Spleen (tissue), 11 donors: Measurements from ENCODE around the gene DRGX. TPM values are rescaled to one million over a fixed set of nuclear protein-coding genes. Genes with fewer than 3 reads are reported as not detected.
A peak's percentile ranks its signal among the peaks of the same experiment; 100 is the strongest.

Experiments used
- DNase-seq: peaks from one replicate; pipeline ENCODE4 v3.0.0-alpha.2; 2020
- H3K27ac ChIP-seq, 8 donors: fragments of 200-600 bp; sonication (generic) in 7 of 8; 1 replicate in 4 of 8; 2 replicates in 4 of 8; pipeline versions ENCODE4 v1.5.0 to v1.8.0; 2016 to 2021; ENCODE audit warnings: inconsistent platforms in 4 of 8, mild to moderate bottlenecking in 4 of 8, moderate library complexity in 1 of 8
- H3K27me3 ChIP-seq, 7 donors: fragments of 200-600 bp; sonication (generic) in 6 of 7; replicated peaks in 1 of 7; 1 replicate in 4 of 7; 2 replicates in 3 of 7; pipeline versions ENCODE4 v1.5.0 to v1.8.0; 2016 to 2021; ENCODE audit warnings: inconsistent platforms in 3 of 7, mild to moderate bottlenecking in 1 of 7
- H3K36me3 ChIP-seq, 6 donors: fragments of 200-600 bp; sonication (generic) in 5 of 6; 1 replicate in 4 of 6; 2 replicates in 2 of 6; pipeline versions ENCODE4 v1.5.0 to v1.8.0; 2016 to 2021; ENCODE audit warnings: inconsistent platforms in 2 of 6
- H3K4me1 ChIP-seq, 6 donors: fragments of 200-600 bp; sonication (generic) in 5 of 6; 1 replicate in 3 of 6; 2 replicates in 3 of 6; pipeline versions ENCODE4 v1.5.0 to v1.8.0; 2016 to 2021; ENCODE audit warnings: inconsistent platforms in 3 of 6
- H3K4me3 ChIP-seq, 8 donors: fragments of 200-600 bp; sonication (generic) in 7 of 8; 1 replicate in 4 of 8; 2 replicates in 4 of 8; pipeline versions ENCODE4 v1.5.0 to v1.8.0; 2016 to 2021; ENCODE audit warnings: inconsistent platforms in 4 of 8, mild to moderate bottlenecking in 4 of 8, moderate library complexity in 2 of 8
- H3K9me3 ChIP-seq, 8 donors: fragments of 200-600 bp; sonication (generic) in 7 of 8; 1 replicate in 4 of 8; 2 replicates in 4 of 8; pipeline versions ENCODE4 v1.5.0 to v1.8.0; 2016 to 2021; ENCODE audit warnings: inconsistent platforms in 4 of 8
- POLR2A ChIP-seq, 3 donors: fragments of 450-650 bp; IDR thresholded peaks; one replicate each; pipeline ENCODE4 v1.5.1; 2017; ENCODE audit warnings: antibody characterized with exemption in 3 of 3, mild to moderate bottlenecking in 1 of 3
- POLR2AphosphoS5 ChIP-seq, 3 donors: sonication (generic); formaldehyde crosslinking; IDR thresholded peaks; one replicate each; pipeline ENCODE4 v1.5.1; 2017; ENCODE audit warnings: antibody characterized with exemption in 3 of 3
- WGBS, 5 donors: extraction: QIAGEN DNeasy Blood & Tissue Kit in 3 of 5; methylation state at CpG; one replicate each; pipeline versions ENCODE4 v1.1.5 to v1.1.7; 2013 to 2018; 5-methylcytosine and 5-hydroxymethylcytosine counted together
- intact Hi-C: fragments of 100-400 bp; cut with DNase I; formaldehyde crosslinking; loops from one replicate; pipeline ENCODE4 v1.15.0; 2023; ENCODE audit warnings: low total_unique reads
- polyA plus RNA-seq, 3 donors: library from polyadenylated mRNA; stranded (reverse); fragments of 200-250 nt; gene quantifications; one replicate each; pipeline ENCODE4 v1.2.1, GENCODE V29; 2013
- total RNA-seq, 7 donors: library from RNA; depleted of rRNA in 3 of 7; stranded (reverse); fragments of >200 nt in 3 of 7; fragmentation: NEBNext Ultra II Directional in 4 of 7; extraction: Animal tissue kit (Norgen Biotek cat#: 25700) in 4 of 7; gene quantifications; one replicate each; pipeline versions ENCODE4 v1.1.0 to v1.2.1, GENCODE V29; 2016 to 2021
- TF ChIP-seq, protein P1 (sequence below), 11 experiments: fragments of 200-600 bp in 7 of 11; fragments of 450-650 bp in 4 of 11; sonication (generic) in 4 of 11; IDR thresholded peaks in 8 of 11; conservative IDR thresholded peaks in 3 of 11; 1 replicate in 7 of 11; 2 replicates in 4 of 11; pipeline versions ENCODE4 v1.4.0 to v1.8.0; 2016 to 2021; ENCODE audit warnings: antibody characterized with exemption in 11 of 11, inconsistent platforms in 4 of 11, mild to moderate bottlenecking in 1 of 11
- donor health status: healthy with polysubstance abuse.
- donor health status: DM: no; HTN: no; CAD: no; lungs with moderate emphysema.
- donor health status: DM: no; HTN: no; CAD: no.
- donor health status: Bipolar disorder and iron deficiency.
- donor health status: healthy.
- donor health status: DM: no; HTN: no; CAD: no.
- donor health status: DM: yes; HTN: yes; CAD: no.

DRGX gene
- total and polyA plus RNA-seq, 10 donors, result 0.03 to 0.11 TPM; not detected in 8

DNA sequence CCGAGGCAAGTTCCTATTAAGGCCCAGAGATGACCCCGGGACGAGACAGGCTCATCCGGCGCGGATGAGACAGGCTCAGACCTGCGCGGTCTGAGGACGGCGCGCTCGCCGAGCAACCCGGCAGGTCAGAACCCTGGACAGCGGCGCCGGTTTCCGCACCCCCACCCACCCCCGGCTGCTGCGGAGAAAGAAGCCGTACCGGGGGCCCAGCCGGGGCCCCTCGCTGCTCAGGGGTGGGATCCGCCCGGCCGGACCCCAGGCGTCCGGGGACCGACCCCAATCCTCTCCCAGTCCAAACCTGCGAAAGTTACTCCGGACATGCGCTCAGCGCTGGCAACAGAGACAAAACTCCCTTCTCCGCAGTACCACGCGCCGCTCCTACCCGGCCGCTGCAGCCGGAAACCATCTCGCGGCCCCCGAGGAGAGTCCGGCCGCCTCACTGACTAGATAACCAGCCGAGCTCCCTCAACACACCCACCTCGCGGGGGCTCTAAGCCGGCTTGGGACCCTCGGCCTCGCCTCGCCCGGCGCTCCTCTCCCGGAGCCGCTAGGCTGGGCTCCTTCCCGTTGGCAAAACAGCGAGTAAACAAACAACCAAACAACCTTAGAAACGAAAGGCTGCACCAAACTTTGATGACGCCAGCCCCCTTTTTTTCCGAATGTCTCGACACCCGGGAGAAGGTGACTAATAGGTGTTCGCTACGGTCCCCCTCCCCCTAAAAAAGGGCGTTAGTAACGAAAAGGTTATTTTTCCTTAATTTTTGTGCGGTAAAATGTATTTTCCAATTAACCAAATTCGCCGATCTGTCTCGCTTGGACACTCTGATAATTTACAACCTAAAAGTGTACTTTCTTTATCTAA is 2.3 kb upstream of the DRGX start:
- Histone ChIP-seq H3K4me3 (peak overlapping the region in 6 of 8 donors; percentile 2 to 58 (median 23)), H3K36me3 (no peaks in the 10 kb centered on the region), H3K27ac (no peak overlapping the region), H3K4me1 (peaks cover 16 to 41% (median 31%) of the 10 kb centered on the region in 6 donors), H3K9me3 (no peaks in the 10 kb centered on the region), H3K27me3 (peaks cover 16 to 98% (median 77%) of the 10 kb centered on the region in 7 donors)
- 2 to 4% (median 4%) methylated on average over 39 to 72 of the region's 72 CpGs for WGBS, 5 donors
- peak; percentile 86 for DNase-seq
- TF ChIP-seq POLR2AphosphoS5 (IDR thresholded peaks at IDR 0.05) (peak in 1 of 3 donors; percentile 35), POLR2A (IDR thresholded peaks at IDR 0.05) (no peak)
- intact Hi-C loops, result no loop called here

DNA sequence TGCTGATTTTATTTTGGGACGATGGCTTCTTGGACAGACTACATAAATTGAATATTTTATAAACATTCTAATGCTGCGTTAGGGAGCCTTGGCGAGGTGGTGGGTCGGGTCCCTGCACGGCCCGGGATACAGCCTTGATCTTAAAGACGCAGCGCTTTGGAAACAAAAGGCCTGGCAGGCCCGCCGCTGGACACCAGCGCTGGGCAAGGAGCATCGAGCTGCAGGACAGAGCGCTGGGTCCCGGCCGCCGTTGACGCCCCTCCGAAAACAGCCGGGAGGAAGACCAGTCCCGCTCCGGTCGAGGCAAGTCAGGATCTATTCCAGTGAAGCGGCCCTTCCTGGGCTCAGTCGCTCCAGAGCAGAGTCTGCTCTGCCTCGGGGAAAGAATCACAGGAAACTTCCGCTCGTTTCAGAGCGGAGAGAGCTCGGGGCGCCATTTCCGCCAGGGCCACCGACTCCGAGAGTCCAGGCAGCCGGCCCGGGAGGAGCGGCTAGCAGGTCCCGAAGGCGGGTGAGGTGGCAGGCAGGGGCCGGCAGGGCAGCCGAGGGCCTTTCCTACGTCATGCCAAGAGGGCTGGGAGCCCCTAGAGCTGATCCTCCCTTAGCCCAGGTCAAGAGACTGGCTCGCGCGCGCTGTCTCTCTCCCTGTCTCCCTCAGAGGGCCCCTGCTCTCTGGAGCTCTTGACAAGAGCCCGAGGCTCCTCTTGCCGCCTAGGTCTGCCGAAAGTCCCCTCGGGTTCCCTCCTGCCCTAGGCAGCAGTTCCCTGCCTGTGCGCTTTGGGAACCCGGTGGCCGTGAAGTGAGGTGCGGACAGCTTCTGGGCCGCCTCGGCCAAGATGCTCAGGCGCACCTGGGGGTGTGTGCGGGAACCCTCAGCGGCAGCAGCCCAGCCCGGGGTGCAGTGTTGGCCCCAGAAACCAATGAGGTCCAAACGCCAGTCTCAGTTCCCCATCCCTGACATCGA is 1.4 kb upstream of the DRGX start:
- WGBS, 5 donors, result 4 to 7% (median 6%) methylated on average over 46 to 61 of the region's 61 CpGs
- intact Hi-C loops, result no loop called here
- peaks cover 16 to 98% (median 84%) of the 10 kb centered on the region in 7 donors for H3K27me3 ChIP-seq
- TF ChIP-seq POLR2A (IDR thresholded peaks at IDR 0.05) (no peak), POLR2AphosphoS5 (IDR thresholded peaks at IDR 0.05) (no peak)
- TF ChIP-seq, protein P1, sequence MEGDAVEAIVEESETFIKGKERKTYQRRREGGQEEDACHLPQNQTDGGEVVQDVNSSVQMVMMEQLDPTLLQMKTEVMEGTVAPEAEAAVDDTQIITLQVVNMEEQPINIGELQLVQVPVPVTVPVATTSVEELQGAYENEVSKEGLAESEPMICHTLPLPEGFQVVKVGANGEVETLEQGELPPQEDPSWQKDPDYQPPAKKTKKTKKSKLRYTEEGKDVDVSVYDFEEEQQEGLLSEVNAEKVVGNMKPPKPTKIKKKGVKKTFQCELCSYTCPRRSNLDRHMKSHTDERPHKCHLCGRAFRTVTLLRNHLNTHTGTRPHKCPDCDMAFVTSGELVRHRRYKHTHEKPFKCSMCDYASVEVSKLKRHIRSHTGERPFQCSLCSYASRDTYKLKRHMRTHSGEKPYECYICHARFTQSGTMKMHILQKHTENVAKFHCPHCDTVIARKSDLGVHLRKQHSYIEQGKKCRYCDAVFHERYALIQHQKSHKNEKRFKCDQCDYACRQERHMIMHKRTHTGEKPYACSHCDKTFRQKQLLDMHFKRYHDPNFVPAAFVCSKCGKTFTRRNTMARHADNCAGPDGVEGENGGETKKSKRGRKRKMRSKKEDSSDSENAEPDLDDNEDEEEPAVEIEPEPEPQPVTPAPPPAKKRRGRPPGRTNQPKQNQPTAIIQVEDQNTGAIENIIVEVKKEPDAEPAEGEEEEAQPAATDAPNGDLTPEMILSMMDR (IDR thresholded peaks at IDR 0.05 in 8 of 11, conservative IDR thresholded peaks at IDR 0.05 in 3 of 11), result no peak
- no peaks in the 10 kb centered on the region for H3K9me3 ChIP-seq
- H3K4me3 ChIP-seq, result peak overlapping the region in 2 of 8 donors; percentile 11 to 58
- DNase-seq, result no peak
- H3K4me1 ChIP-seq, result peaks cover 16 to 41% (median 31%) of the 10 kb centered on the region in 6 donors
- no peaks in the 10 kb centered on the region for H3K36me3 ChIP-seq
- no peak overlapping the region for H3K27ac ChIP-seq

DNA sequence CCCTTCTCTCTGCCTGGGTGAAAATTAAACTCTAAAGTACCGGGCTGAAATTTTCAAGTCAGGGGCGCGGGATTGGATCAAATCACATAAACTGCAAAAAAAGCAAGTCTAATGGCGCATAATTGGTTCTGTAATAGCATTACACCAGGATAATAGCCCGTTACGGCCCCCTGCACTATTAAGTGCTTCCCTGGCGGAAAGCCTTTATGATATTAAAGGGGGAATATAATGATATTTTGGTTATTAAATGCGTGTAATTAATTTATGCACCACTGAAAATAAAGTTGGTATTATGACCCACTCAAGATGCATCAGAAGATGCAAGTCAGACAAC is 744 bp upstream of the DRGX start:
- DNase-seq, result no peak
- Histone ChIP-seq H3K27me3 (peaks cover 16 to 100% (median 80%) of the 10 kb centered on the region in 7 donors), H3K27ac (no peak overlapping the region), H3K4me1 (peaks cover 16 to 41% (median 31%) of the 10 kb centered on the region in 6 donors), H3K36me3 (no peaks in the 10 kb centered on the region), H3K4me3 (no peak overlapping the region), H3K9me3 (no peaks in the 10 kb centered on the region)
- intact Hi-C loops, result no loop called here
- TF ChIP-seq POLR2AphosphoS5 (IDR thresholded peaks at IDR 0.05), result no peak
- TF ChIP-seq, protein P1 (IDR thresholded peaks at IDR 0.05 in 8 of 11, conservative IDR thresholded peaks at IDR 0.05 in 3 of 11), result no peak
- no peak for TF ChIP-seq POLR2A (IDR thresholded peaks at IDR 0.05)
- 24 to 33% (median 26%) methylated on average over 8 of the region's 8 CpGs for WGBS, 5 donors

DNA sequence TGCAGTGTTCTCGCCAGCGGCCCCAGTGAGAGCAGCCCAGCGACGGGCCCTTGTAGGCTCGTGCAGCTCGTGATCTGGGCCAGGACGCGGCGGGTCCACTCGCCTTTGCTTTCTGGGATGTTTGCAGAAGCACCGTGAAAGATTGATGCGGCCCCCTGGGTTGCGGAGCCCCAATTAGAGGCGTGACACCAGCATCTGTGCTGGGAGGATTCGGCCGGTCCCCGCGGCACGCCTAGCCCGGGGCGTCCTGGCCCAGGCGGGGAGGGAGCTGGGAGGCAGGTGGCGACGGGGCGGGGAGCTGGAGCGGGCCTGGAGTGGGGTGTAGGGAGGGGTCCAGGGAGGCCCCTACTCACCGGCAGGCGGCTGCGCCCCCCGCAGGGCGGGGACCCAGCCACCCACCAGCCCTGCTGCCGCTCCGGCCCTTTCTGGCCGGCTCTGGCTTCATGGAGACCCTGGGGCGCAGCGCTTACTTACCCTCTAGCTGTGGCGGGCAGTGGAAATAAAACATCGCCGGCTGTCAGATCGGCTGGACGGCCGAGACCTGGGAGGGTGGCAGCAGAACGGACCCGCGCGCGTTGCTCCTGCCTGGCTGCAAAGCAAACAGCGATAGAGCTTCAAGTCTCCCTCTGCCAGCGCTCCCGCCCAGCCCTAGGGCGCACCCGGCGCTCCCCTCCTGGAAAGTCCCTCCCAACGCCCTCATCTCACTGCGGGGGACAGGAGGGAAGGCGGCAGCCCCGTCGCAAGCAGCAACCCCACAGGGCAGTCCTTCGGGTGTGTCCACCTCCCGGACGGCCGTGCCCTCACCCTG is 752 bp downstream of the DRGX start:
- 3 to 6% (median 5%) methylated on average over 30 to 62 of the region's 62 CpGs for WGBS, 5 donors
- DNase-seq, result no peak
- no peaks in the 10 kb centered on the region for H3K9me3 ChIP-seq
- H3K36me3 ChIP-seq, result no peaks in the 10 kb centered on the region
- TF ChIP-seq POLR2AphosphoS5 (IDR thresholded peaks at IDR 0.05), result no peak
- TF ChIP-seq POLR2A (IDR thresholded peaks at IDR 0.05), result no peak
- TF ChIP-seq, protein P1 (IDR thresholded peaks at IDR 0.05 in 8 of 11, conservative IDR thresholded peaks at IDR 0.05 in 3 of 11), result no peak
- intact Hi-C loops, result no loop called here
- H3K27me3 ChIP-seq, result peaks cover 16 to 99% (median 83%) of the 10 kb centered on the region in 7 donors
- peaks cover 16 to 41% (median 31%) of the 10 kb centered on the region in 6 donors for H3K4me1 ChIP-seq
- no peak overlapping the region for H3K27ac ChIP-seq
- peak overlapping the region in 1 of 8 donors; percentile 30 for H3K4me3 ChIP-seq
